ENCODE data around the gene MKI67. TPM values are rescaled to one million over a fixed set of nuclear protein-coding genes. Genes with fewer than 3 reads are reported as not detected.

MKI67 gene
- total and polyA plus RNA-seq, 9 of the 15 experiments (the other 6 are each of a cell fraction or from before 2014, with no cell fraction given) = 11.8 to 86.5 (median 36.0) TPM

DNA sequence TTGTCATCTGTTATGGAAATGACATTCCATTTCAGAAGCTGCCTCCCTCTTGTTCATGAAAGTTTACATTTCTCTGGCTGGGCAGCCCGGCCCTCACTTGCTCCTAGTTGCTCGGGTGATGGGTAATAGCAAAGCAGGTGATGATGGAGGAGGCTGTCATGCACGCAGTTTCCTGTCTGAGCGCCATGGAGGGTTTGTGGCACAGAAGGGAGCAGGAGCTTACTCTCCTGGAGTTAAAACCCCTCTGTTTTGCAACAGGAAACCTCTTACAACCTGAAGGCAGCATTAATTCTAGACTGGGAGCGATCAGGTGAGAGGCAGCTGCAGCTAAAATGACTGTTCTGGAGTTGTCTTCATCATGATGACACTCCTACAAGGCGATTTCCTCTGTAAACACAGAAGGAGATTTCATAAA is 34.1 kb upstream of the MKI67 start:
- intact Hi-C loops (cut with micrococcal nuclease) (no loop called here), in situ Hi-C loops (cut with MboI) (no loop called here)
- Histone ChIP-seq H3K27me3 (ENCODE audit: control insufficient read depth in 2 of 2, insufficient read depth in 2 of 2, low read length in 2 of 2) (peaks cover 0 to 8% of the 10 kb centered on the region in 2 experiments; a peak in 2 of 5 replicates), H3K9me3 (replicated peaks; ENCODE audit: control insufficient read depth, insufficient read depth, low read depth, low read length) (no peaks in the 10 kb centered on the region), H3K9me1 (ENCODE audit: control insufficient read depth, insufficient read depth, low read length) (no peaks in the 10 kb centered on the region), H3K4me1 (replicated peaks in 1 of 2; ENCODE audit: control insufficient read depth in 2 of 2, insufficient read depth in 2 of 2, low read length in 2 of 2) (no peaks in the 10 kb centered on the region), H3K9ac (ENCODE audit: insufficient read depth in 1 of 2, low read depth in 2 of 2, low read length in 2 of 2) (no peak overlapping the region), H3K27ac (ENCODE audit: extremely low read depth, low read depth, low read length) (no peak overlapping the region), H4K20me1 (replicated peaks; ENCODE audit: control insufficient read depth, insufficient read depth, low read length) (no peaks in the 10 kb centered on the region), H2AFZ (ENCODE audit: low read depth, low read length) (no peak overlapping the region), H3K79me2 (ENCODE audit: control insufficient read depth, insufficient read depth, low read length) (no peaks in the 10 kb centered on the region), H3K4me2 (ENCODE audit: insufficient read depth, low read length) (no peak overlapping the region), H3K4me3 (no peak overlapping the region), H3K36me3 (ENCODE audit: control insufficient read depth, insufficient read depth, low read length) (no peaks in the 10 kb centered on the region)
- DNase-seq (ENCODE audit: extremely low read depth in 1 of 4, low spot score in 3 of 4) (no peak), ATAC-seq (no peak), FAIRE-seq (no peak)
- POLR2A ChIA-PET = no interaction called here
- TF ChIP-seq KAT7 (CRISPR knock-in tag; IDR thresholded peaks at IDR 0.05; ENCODE audit: borderline replicate concordance) = no peak
- TF ChIP-seq ZNF212 (CRISPR knock-in tag; IDR thresholded peaks at IDR 0.05) = no peak
- TF ChIP-seq RBM15 (IDR thresholded peaks at IDR 0.05; ENCODE audit: insufficient read depth, low read length) = no peak
- no peak for TF ChIP-seq ZNF551 (CRISPR knock-in tag; IDR thresholded peaks at IDR 0.05)
- TF ChIP-seq, protein P1, sequence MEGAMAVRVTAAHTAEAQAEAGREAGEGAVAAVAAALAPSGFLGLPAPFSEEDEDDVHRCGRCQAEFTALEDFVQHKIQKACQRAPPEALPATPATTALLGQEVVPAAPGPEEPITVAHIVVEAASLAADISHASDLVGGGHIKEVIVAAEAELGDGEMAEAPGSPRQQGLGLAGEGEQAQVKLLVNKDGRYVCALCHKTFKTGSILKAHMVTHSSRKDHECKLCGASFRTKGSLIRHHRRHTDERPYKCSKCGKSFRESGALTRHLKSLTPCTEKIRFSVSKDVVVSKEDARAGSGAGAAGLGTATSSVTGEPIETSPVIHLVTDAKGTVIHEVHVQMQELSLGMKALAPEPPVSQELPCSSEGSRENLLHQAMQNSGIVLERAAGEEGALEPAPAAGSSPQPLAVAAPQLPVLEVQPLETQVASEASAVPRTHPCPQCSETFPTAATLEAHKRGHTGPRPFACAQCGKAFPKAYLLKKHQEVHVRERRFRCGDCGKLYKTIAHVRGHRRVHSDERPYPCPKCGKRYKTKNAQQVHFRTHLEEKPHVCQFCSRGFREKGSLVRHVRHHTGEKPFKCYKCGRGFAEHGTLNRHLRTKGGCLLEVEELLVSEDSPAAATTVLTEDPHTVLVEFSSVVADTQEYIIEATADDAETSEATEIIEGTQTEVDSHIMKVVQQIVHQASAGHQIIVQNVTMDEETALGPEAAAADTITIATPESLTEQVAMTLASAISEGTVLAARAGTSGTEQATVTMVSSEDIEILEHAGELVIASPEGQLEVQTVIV (CRISPR knock-in tag; IDR thresholded peaks at IDR 0.05; ENCODE audit: borderline replicate concordance) = no peak
- no peak for TF ChIP-seq SIN3B (IDR thresholded peaks at IDR 0.05; ENCODE audit: low read depth)
- TF ChIP-seq SMAD4 (CRISPR knock-in tag; conservative IDR thresholded peaks at IDR 0.05) = no peak
- TF ChIP-seq, protein P2, sequence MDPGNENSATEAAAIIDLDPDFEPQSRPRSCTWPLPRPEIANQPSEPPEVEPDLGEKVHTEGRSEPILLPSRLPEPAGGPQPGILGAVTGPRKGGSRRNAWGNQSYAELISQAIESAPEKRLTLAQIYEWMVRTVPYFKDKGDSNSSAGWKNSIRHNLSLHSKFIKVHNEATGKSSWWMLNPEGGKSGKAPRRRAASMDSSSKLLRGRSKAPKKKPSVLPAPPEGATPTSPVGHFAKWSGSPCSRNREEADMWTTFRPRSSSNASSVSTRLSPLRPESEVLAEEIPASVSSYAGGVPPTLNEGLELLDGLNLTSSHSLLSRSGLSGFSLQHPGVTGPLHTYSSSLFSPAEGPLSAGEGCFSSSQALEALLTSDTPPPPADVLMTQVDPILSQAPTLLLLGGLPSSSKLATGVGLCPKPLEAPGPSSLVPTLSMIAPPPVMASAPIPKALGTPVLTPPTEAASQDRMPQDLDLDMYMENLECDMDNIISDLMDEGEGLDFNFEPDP (CRISPR knock-in tag; IDR thresholded peaks at IDR 0.05) = no peak
- CTCF ChIA-PET (ENCODE audit: low intra/inter-chr PET ratio) = no interaction called here
- no TSS peak for BruUV-seq (replicated peaks)
- 2% methylated on average over 6 of the region's 6 CpGs for WGBS (ENCODE audit: insufficient coverage, low coverage, missing lambda C conversion rate)

Data from K562 (cell line).